ENCODE results near the gene PSMG4. TPM values are rescaled to one million over a fixed set of nuclear protein-coding genes. Genes with fewer than 3 reads are reported as not detected.

The PSMG4 gene
- total RNA-seq, 1 experiment from 2014 or later: 51.9 TPM

- intact Hi-C loops (cut with micrococcal nuclease): loop anchor here (10.0 kb wide), 1 partner anchor 721 kb away; no protein-coding TSS in a partner anchor
These were observed 15.2 kb downstream of the PSMG4 start for GRCh38 chr6:3273707-3274521.

DNA sequence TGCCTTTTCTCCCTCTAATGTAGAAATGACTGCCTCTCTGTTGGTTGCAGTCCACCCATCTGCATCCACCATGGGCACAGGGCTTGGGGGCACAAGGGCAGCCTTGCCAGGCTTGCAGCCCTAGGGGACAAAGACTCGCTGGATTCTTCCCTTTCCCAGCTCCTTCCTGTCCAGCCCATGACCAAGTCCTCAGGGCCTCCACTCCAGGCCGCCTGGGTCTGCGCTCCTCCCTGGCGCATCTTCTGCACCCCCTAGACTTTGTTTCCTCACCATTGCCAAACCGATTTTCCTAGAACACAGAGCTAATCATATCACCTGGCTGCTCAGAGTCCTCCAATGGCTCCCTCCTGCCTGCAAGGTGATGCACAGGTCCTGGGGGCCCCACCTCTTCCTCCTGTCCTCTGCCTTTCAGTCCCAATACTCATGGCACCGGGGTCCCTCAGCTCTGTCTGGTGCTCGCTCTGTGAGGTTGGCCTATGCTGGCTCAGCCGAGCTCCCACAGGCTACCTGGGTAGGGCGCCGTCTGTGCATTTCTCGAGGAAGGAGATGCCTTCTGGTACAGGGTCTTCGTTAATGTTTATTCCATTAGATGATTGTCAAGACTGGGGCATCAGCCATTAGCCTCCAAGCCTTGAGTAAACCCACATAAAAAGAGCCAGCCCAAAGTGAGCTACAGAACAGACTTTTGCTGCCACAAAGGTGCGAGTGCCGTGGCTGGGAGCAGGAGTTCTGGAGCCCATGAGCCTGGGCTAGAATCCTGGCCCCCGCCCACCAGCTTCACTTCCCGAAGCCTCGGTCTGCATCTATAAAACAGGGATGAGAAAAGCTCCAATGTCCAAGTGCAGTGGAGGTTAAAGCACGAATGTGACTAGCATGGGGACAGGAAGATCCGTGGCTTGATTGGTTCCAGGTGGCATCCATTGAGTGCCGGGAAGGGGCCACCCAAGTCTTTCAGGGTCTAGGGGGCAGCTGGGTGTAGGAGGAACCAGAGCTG is 17.7 kb downstream of the PSMG4 start:
- H3K27me3 ChIP-seq (ENCODE audit: low read length): no peaks in the 10 kb centered on the region
- ATAC-seq: no peak
- CTCF ChIA-PET: no interaction called here

More at GRCh38 chr6:3273707-3274521, 15.2 kb downstream of the PSMG4 start:
- Histone ChIP-seq H3K36me3 (ENCODE audit: low read depth, low read length) (peaks cover 8% of the 10 kb centered on the region; the same call in 1 of the 2 replicates), H3K4me3 (ENCODE audit: low read length) (no peak overlapping the region), H3F3A (ENCODE audit: low read length, unreplicated experiment) (no peaks in the 10 kb centered on the region), H2AFZ (ENCODE audit: low read length) (no peak overlapping the region), H3K4me2 (ENCODE audit: low read length) (no peak overlapping the region), H4K20me1 (ENCODE audit: low read length) (no peaks in the 10 kb centered on the region), H3K27ac (ENCODE audit: low read length) (no peak overlapping the region), H3K9ac (ENCODE audit: low read length) (no peak overlapping the region), H3K9me2 (replicated peaks; ENCODE audit: low read length) (no peaks in the 10 kb centered on the region), H3K79me2 (ENCODE audit: low read length) (no peaks in the 10 kb centered on the region), H3K9me3 (ENCODE audit: low read length) (no peaks in the 10 kb centered on the region), H3K4me1 (ENCODE audit: insufficient read depth, low read length) (no peaks in the 10 kb centered on the region), H3K27me3 (ENCODE audit: low read length) (no peaks in the 10 kb centered on the region)
- TF ChIP-seq EZH2phosphoT487 (IDR thresholded peaks at IDR 0.05; ENCODE audit: borderline replicate concordance, low read length) (no peak), EZH2 (IDR thresholded peaks at IDR 0.05; ENCODE audit: low read length, unreplicated experiment) (no peak)
- TF ChIP-seq, protein P1, sequence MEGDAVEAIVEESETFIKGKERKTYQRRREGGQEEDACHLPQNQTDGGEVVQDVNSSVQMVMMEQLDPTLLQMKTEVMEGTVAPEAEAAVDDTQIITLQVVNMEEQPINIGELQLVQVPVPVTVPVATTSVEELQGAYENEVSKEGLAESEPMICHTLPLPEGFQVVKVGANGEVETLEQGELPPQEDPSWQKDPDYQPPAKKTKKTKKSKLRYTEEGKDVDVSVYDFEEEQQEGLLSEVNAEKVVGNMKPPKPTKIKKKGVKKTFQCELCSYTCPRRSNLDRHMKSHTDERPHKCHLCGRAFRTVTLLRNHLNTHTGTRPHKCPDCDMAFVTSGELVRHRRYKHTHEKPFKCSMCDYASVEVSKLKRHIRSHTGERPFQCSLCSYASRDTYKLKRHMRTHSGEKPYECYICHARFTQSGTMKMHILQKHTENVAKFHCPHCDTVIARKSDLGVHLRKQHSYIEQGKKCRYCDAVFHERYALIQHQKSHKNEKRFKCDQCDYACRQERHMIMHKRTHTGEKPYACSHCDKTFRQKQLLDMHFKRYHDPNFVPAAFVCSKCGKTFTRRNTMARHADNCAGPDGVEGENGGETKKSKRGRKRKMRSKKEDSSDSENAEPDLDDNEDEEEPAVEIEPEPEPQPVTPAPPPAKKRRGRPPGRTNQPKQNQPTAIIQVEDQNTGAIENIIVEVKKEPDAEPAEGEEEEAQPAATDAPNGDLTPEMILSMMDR (conservative IDR thresholded peaks at IDR 0.05; ENCODE audit: low read depth, low read length): no peak
- DNase-seq (no peak), ATAC-seq (no peak)
- ChIA-PET CTCF (interaction anchor here (0.5 kb wide), 1 partner anchor 169 kb away, joined by 4 read pairs; no protein-coding TSS in a partner anchor), POLR2A (ENCODE audit: unreplicated experiment) (no interaction called here)
- no TSS peak for BruUV-seq (replicated peaks)

More for the DNA sequence above, 17.7 kb downstream of the PSMG4 start:
- H3K4me3 ChIP-seq (ENCODE audit: low read length): no peak overlapping the region
- H4K20me1 ChIP-seq (ENCODE audit: low read length): no peaks in the 10 kb centered on the region
- no peak overlapping the region for H3K9ac ChIP-seq (ENCODE audit: low read length)
- POLR2A ChIA-PET (ENCODE audit: unreplicated experiment): no interaction called here
- H2AFZ ChIP-seq (ENCODE audit: low read length): no peak overlapping the region
- H3K27ac ChIP-seq (ENCODE audit: low read length): no peak overlapping the region
- H3K4me1 ChIP-seq (ENCODE audit: insufficient read depth, low read length): peaks cover 9% of the 10 kb centered on the region
- TF ChIP-seq EZH2phosphoT487 (IDR thresholded peaks at IDR 0.05; ENCODE audit: borderline replicate concordance, low read length) (no peak), EZH2 (IDR thresholded peaks at IDR 0.05; ENCODE audit: low read length, unreplicated experiment) (no peak)
- TF ChIP-seq, protein P1 (conservative IDR thresholded peaks at IDR 0.05; ENCODE audit: low read depth, low read length): no peak
- intact Hi-C loops (cut with micrococcal nuclease): loop anchor here (10.0 kb wide), 1 partner anchor 718 kb away; no protein-coding TSS in a partner anchor
- peaks cover 3% of the 10 kb centered on the region for H3F3A ChIP-seq (ENCODE audit: low read length, unreplicated experiment)
- no TSS peak for BruUV-seq (replicated peaks)
- no peaks in the 10 kb centered on the region for H3K9me2 ChIP-seq (replicated peaks; ENCODE audit: low read length)
- H3K36me3 ChIP-seq (ENCODE audit: low read depth, low read length): peaks cover 3% of the 10 kb centered on the region; the same call in 1 of the 2 replicates
- no peaks in the 10 kb centered on the region for H3K9me3 ChIP-seq (ENCODE audit: low read length)
- DNase-seq: no peak
- H3K79me2 ChIP-seq (ENCODE audit: low read length): no peaks in the 10 kb centered on the region
- no peak overlapping the region for H3K4me2 ChIP-seq (ENCODE audit: low read length)
